ENCODE data around the gene ZNF804B.

The ZNF804B gene

GRCh38 chr7:89385411-89385810, 625.9 kb downstream of the ZNF804B start:
- Histone ChIP-seq H3K27me3 (ENCODE audit: insufficient read depth, low read depth, severe bottlenecking) (no peaks in the 10 kb centered on the region), H3K4me3 (ENCODE audit: low read depth, low read length) (no peak overlapping the region), H3K9me3 (ENCODE audit: severe bottlenecking) (no peaks in the 10 kb centered on the region), H3K36me3 (no peaks in the 10 kb centered on the region), H3K27ac (no peak overlapping the region)
- TF ChIP-seq CTCF (IDR thresholded peaks at IDR 0.05; ENCODE audit: low read depth, low read length), result no peak
- DNase-seq, result no peak
